HG03175 (cell line): ENCODE results near the gene TAF1A.
A peak's percentile ranks its signal among the peaks of the same experiment; 100 is the strongest.

Source experiments
- ATAC-seq: cut with Tn5 transposase; IDR thresholded peaks from one replicate; pipeline ENCODE4 v1.9.1; 2021; ENCODE audit warnings: mild to moderate bottlenecking, moderate library complexity; ENCODE audit not compliant: unreplicated experiment

TAF1A gene

DNA sequence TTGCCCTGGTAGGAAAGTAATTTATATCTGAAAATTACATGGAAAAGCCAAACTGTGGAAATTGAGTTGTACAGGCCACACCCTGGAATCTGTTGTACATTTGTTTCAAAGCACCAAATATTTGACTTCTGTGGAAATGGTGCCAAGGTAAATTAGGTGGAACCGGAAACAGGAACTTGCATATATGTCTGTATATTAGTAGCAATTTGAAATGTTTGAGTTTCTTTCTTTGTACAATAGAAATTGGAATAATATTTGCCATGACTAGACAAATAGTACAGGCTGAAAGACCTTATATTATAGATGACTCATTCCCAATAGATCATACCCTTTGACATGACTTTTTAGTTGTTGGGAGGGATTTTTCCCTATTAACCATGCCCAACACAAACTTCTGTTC lies 10.5 kb upstream of the TAF1A start:
- ATAC-seq = no peak

DNA sequence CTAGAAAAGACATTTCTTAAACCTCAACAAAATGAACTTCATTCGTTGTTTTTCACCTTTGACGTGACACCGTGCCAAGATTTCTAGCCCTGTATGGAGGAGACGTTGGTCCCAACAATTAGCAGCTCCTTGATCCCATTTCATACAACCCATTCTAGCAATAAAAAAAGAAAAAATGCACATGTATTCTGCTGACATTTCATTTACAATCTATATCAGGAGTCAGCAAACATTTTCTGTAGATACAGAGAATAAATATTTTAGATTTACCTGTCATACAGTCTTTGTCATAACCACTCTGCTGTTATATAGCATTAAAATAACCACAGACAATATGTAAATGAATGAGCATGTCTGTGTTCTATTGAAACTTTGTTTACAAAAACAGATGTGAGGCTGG lies 7.0 kb upstream of the TAF1A start:
- ATAC-seq = no peak

DNA sequence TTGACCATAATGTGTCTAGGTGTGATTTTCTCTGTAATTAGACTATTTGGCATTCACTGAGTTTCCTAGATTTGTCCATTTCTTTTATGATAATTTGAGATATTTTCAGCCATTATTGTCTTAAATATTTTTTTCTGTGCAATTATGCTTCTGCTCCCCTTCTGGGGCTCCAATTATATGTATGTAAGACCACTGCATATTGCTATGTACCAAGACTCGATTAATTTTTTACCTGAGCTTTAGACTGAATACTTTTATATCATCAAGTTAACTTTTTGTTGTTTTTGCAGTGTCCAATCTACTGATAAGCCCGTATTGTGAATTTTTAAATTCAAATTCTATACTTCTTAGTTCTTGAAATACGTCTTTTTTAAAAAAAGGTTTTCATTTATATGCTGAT lies 5.1 kb upstream of the TAF1A start:
- no peak for ATAC-seq

DNA sequence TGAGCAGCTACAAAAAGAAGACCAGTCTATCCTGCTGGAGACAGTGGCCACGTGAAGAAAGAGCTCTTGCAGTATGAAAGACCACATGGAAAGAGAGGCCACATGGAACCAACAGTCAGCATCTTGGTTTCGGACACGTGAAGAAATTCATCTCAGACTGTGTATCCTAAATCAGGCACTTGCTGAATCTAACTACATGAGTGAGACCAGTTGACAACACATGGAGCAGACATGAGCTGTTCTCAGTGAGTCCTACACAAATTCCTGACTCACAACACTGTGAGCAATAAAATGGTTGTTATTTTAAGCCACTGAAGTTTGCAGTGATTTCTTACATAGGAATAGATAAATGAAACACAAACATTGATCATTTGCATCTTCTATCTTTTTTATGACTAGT lies 2.4 kb upstream of the TAF1A start:
- ATAC-seq = no peak

DNA sequence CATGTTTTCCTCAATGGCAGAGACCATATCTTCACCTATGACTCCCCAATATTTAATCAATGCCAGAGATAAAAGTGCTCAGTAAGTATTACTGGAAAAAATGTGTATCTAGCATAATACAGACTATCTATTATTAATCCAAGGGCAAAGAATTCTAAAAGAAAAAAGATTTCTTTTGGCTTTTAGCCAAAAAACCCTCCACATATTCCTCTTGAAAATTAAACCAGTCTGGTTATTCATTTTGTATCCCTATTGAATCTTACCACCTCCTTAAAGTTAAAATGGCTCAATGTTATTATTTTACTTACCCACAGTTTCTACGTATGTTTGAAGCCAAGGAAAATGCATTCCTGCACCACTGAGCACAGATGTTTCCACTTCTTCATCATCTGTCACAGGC lies 1.6 kb downstream of the TAF1A start:
- no peak for ATAC-seq

DNA sequence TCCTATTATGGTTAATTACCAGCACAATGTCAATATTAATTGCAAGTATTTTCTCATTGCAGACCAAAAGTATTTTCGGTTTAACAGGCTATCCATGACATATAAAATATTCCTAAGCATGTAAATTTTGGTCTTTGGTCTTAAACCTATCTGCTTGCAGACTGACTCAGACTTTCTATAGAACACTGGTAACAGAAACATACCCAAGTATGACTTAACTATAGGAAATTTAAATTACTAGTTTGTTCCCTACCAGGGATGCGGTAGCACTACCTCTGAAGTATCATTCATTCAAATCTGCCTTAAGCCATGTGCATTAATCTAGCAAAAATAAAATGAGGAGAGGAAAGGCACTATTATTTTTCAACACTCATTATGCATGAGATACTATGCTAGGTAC lies 2.9 kb downstream of the TAF1A start:
- ATAC-seq = no peak

DNA sequence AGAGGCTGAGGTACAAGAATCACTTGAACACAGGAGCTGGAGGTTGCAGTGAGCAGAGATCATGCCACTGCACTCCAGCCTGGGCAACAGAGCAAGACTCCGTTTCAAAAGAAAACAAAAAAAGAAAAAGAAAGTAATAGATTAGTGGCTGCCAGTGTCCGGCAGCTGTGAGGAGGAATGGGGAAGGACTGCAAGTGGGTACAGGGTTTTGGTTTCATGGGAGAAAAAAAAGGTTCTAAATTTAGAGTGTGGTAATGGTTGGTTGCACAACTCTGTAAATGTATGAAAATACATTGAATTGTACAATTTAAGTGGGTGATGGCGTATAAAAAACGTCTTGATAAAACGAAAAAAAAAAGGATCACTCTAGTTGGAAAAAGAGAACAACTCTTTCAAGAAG lies 6.7 kb downstream of the TAF1A start:
- peak; percentile 87 for ATAC-seq

DNA sequence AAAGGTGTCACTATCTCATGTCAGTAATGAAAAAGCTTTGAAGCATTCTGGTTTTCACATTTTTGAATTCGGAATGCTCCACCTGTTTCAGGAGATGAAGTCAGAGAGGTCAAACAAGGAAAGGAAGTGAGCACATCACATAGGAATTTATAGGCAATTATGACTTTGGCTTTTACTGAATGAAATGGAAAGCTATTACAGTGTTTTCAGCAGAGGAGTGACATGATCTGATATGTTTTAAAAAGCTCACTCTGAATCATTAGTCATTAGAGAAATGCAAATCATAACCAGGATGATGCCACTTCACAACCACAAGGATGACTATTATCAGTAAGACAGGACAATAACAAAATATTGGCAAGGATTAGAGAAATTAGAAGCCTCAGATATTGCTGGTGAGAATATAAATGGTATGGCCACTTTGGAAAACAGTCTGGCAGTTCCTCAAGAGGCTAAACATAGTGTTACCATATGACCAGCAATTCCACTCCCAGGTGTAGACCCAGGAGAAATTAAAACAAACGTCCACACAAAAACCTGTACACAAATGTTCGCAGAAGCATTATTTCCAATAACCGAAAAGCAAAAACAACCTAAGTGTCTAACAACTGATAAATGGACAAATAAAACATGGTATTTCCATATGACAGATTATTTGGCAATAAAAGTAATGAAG lies 7.5 kb downstream of the TAF1A start:
- peak; percentile 68 for ATAC-seq

DNA sequence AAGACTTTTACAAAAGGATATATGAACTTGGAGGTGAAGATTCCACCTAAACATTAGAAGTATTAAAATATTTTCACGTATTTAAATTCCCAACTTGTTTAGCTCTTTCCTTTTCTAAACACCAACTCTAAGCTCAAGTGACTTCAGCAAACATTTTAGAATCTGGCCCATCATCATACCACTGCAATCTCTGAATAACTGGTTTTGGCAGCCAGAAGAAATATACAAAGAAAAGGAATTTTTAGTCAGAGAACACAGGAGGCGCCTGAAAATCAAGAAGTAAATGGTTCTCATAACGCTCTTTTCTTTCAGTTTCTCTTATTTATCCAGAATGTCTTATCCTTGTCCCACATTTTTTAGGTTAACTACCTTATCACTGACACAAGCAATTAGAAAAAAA lies 10.4 kb downstream of the TAF1A start:
- ATAC-seq = no peak

DNA sequence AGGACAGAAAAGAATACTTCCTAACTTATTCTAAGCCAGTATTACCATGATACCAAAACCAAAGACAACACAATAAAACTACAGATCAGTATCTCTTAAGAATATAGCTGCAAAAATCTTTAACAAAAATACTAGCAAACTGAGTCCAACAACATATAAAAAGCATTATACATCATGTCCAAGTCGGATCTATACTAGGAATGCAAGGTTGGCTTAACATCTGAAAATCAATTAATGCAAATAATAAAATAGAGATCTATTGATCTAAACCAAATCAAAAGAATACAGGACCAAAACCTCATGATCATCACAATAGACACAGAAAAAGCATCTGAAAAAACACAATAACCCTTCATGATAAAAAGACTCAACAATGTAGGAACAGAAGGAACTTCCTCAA lies 18.9 kb downstream of the TAF1A start:
- no peak for ATAC-seq

DNA sequence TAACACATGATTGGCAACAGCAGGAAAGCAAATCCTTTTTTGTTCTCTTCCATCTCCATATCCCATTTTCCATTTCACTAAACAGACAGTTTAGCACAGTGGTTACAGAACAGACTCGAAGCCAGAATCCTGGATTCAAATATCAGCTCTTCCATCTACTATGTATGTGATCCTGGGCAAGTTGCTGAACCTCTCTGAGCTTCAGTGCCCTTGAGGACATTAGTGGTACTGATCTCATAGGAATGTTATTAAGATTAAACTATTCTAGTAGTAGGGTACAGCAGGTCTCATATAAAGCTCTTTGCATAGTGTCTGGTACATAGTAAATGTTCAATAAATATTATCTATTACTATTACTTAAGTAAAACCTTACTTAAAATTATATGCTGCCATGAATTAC lies 28.1 kb downstream of the TAF1A start:
- ATAC-seq = no peak

DNA sequence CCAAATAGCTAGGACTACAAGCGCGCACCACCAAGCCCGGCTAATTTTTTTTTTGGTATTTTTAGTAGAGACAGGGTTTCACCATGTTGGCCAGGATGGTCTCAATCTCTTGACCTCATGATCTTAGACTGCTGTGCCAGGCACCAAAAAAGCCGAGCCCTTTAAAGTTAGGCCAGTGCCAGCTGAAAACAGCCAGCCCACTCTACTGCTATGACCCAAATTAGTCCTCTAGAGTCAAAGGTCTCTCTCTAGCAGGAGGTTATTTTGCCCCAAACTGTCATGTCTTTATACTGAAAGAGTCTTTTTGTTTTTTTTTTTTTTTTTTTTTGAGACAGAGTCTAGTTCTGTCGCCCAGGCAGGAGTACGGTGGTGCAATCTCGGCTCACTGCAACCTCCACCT lies 32.2 kb downstream of the TAF1A start:
- ATAC-seq = no peak

DNA sequence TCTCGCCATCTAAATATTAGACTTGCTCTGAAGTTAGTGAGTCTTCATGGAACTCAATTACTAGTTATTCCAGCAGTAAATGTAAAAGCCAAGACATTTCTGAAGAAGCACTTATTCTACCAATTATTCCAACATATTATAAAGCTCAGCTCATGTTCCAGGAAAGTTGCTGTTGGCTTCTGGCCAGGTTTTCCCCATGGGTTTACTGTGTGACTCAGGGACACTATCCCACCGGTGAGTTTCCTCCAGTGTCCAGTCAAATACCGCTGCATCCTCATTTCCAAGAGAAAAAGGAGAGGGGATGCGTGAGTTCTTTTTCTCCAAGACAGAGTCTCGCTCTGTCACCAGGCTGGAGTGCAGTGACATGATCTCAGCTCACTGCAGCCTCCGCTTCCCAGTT lies 32.6 kb downstream of the TAF1A start:
- no peak for ATAC-seq

DNA sequence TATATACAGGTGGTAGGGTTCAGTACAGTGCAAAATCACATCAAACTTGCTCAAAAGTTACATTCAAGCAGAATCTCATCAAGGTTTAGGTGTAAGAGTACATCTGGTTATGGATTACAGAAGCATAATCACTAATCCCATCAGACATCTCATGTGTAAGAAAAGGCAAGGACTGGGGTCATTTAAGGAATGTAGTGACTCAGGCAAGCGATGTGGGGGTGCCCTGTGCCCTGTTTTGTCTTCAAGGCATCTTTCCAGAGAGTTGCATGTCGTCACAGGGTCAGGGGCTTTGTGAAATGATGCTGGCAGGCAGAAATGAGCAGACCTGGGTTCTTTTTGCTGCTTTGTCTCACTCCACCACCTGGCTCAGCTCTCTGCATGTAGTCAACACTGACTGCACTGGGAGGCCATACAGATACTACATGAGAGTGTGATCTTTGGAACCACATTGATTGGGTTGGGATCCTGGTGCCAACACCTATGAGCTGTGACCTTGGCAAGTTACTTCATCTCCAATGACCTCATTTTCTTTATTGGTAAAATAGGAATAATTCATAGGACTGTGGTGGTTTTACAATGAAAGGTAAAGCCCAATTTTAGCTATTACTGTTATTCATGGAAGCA lies 33.6 kb downstream of the TAF1A start:
- ATAC-seq = no peak

DNA sequence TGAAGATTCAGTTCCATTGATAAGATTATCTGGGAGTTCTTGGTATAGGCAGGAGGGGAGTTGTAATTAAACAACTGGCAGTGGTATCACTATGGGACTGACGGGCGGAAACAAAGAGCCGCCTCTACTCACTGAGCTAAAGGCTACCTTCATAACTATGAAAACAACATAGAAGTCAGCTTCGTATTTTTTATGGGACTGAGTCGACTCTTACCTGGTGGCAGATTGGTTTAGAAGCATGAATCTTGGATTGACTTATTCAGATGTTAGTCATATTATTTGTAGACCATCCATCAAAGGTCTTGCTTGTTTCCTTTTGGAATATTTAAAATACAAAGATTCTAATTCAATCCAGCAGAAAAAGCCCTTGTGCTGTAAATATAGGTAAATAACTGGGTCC lies 35.6 kb downstream of the TAF1A start:
- no peak for ATAC-seq

DNA sequence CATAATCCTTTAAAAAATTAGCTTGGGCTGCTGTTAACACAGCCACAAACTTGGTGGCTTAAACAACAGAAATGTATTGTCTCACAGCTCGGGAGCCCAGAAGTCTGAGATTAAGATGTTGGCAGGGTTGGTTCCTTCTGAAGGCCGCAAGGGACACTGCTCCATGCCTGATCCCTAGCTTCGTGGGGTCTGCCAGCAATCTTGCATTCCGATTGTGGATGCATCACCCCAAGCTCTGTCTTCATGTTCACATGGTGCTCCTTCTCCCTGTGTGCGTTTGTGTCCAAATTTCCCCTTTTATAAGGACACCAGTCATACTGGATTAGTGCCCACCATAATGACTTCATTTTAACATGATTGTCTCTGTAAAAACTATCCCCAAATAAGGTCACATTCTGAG lies 36.9 kb downstream of the TAF1A start:
- no peak for ATAC-seq

DNA sequence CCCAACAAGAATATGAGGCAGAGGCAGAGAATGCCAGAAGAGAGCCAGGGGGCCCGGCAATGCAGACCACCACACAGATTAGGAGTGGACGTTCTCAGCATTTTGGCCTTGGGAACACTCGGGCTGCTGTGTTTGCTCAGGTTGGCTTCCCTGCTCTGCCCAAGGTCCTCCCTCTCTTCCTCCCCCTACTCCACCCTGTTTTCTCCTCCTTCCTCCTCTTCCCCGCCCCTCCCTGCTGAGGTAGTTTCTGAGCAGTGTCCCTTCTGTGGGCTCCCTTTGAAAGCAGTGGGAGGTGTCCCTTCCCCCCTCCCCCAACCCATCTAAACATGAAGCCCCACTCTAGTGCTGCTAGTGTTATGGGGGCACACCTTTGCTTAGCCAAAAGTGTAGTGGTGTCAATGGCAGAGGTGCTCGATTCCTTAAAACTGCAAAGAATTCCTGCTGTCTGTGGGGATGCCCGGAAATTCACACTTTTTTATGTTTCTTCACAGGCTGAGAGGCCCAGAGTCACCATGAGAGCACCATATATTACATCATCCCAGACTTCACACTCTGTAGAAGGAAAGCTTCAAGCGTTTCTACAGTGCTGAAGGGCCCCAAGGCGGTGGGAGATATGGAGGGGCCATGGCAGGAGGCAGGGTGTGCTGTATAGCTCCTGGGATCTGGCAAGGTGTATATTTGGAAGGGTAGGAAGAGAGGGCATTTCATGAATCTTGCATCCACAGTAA lies 41.6 kb downstream of the TAF1A start, which contains the start of gene HHIPL2:
TSS of gene HHIPL2 (minus strand) at position 161 of the 728 bp plus-strand sequence. CDS start at position 101, 60 bp downstream.
- ATAC-seq = no peak

DNA sequence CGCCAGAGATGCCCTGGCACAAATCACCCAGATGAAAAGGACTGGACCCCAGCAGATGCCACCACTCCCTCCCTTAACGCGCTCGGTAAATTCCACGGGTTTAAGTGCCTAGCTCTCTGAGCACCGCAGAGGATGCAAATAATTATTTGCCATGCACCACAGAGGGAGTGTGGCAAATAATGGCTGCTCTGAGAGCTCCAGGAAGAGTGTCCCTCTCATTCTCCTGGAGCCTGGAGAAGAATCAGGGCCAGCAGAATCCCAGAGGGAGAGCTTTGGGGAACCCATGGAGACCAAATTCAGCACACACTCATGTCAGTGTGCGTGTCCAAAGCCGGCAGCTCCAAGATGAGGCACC lies 42.5 kb downstream of the TAF1A start:
- no peak for ATAC-seq

DNA sequence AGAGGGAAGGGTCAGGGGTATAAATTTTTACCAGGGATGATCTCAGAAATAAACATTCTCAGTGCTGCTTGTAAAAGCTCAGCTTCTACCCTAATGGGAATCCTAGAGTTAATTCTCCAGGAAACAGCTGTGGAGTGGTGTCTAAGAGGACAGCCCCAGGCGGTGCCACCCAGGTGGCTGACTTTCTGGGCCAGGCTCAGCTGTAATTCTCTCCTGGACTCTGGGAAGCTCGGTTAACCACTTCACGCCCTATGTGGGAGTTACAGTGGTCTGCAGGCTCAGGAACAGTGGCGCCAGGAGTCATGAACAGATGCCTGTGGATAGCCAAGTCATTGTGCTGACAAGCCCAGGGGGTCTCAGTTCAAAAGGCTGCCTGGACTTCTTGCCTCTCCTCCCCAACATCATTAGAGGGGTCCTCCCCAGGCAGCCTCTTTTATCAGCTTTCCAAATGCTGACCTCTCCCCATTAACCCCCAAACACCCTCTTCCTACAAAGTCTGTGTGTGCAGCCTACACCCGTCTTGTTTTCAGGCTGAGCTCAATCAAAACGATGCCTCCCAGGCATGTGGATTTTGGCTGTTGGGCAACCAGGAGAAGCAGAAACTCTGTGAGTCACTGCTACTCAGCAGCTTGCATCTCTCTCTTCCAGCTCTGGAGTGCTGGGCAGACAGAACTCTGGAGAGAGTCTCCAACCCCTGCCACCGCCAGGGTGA lies 43.0 kb downstream of the TAF1A start:
- ATAC-seq = no peak

DNA sequence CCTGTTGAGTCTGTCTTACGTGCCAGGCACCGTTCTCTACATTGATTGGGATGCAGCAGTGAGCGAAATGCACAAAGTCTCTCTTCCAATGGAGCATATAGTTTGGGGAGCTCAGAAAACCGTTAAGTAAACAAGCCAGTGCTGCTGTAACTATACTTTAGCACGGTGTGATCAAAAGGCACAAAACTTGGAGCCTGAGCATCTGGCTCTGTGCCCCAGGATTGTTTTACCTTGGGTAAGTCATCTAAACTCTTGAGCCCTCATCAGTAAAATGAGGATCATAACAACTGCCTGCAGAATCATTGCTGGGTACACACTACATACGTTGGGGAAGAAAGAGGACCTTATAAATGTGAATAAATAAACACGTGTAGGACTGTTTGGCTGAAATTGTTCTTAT lies 43.6 kb downstream of the TAF1A start:
- no peak for ATAC-seq

DNA sequence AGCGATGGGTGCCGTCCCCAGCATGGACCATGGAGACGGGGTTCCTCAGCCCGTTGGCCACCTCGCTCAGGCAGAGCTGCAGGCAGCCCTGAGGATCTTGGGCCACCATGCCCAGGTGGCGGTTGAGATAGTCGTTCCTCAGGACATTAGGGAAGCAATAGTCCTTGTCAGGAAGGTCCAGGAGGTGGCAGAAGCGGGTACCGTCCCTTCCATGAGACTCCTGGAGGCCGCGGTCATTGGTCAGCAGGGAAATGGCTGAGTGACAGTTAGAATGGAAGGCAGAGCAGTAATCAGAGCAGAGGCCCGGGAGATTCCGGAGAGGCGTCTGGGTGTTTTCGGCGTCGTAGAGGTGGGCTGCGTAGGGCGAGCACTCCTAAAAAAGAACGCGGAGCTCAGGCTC lies 45.9 kb downstream of the TAF1A start:
- no peak for ATAC-seq

DNA sequence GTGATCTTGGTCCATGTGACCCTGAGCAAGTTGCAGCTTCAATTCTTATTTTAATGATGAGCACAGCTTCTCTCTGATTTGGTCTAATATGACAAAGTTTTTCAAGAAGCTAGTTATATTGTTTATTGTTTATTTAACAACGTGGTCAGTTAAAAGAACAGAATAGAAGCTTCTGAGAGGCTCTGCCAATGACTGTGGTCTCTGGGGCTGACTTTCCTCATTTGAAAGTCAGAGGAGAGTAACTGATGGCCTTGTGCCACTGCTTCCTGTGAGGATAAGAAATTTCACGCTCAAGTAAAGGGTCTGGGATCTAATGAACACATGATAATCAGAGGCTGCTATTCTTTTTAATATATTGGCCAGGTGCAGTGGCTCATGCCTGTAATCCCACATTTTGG lies 49.1 kb downstream of the TAF1A start:
- no peak for ATAC-seq
